ENCODE measurements around the gene WDTC1. TPM values are rescaled to one million over a fixed set of nuclear protein-coding genes. Genes with fewer than 3 reads are reported as not detected.

Gene WDTC1
- total RNA-seq, 1 experiment from 2014 or later = 20.9 TPM

DNA sequence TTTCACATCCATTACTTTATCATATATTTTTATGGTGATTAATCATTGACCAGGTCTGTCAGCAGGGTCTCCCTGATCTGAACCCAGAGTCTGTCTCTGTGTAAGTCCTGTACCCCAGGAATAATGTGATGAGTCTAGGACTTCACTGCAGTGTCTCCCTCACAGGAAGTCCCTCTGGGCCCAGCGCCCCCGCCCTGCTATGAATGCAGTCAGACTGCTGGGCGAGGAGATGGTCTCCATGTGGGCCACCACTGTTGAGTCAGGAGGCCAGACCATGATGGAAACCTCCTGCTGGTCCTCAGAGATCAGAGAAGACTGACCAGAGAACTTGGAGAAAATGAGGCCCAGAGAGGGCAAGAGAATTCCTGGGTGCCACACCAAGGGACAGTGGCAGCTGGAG, 97.0 kb downstream of the WDTC1 start:
- BruUV-seq (replicated peaks) = no TSS peak
- ChIA-PET CTCF (no interaction called here), POLR2A (ENCODE audit: low non-redundant PET) (no interaction called here)
- Histone ChIP-seq H3K27me3 (replicated peaks; ENCODE audit: insufficient read depth, low read depth, low read length, poor library complexity) (no peaks in the 10 kb centered on the region), H3K36me3 (ENCODE audit: insufficient read depth, low read length, poor library complexity, severe bottlenecking) (peaks cover 37% of the 10 kb centered on the region), H3K4me3 (ENCODE audit: low read depth, low read length, poor library complexity, severe bottlenecking) (no peak overlapping the region), H3K4me1 (ENCODE audit: insufficient read depth, low read length, poor library complexity, severe bottlenecking) (no peaks in the 10 kb centered on the region), H3K27ac (ENCODE audit: low read depth, low read length, poor library complexity, severe bottlenecking) (no peak overlapping the region), H3K9me3 (ENCODE audit: low read depth, low read length, poor library complexity, severe bottlenecking) (no peaks in the 10 kb centered on the region)
- no peak for DNase-seq (ENCODE audit: low spot score)
- intact Hi-C loops (cut with micrococcal nuclease; ENCODE audit: unreplicated experiment) = no loop called here
- TF ChIP-seq EZH2 (IDR thresholded peaks at IDR 0.05; ENCODE audit: borderline replicate concordance, low read depth, low read length, poor library complexity, severe bottlenecking) = no peak
- TF ChIP-seq, protein P1, sequence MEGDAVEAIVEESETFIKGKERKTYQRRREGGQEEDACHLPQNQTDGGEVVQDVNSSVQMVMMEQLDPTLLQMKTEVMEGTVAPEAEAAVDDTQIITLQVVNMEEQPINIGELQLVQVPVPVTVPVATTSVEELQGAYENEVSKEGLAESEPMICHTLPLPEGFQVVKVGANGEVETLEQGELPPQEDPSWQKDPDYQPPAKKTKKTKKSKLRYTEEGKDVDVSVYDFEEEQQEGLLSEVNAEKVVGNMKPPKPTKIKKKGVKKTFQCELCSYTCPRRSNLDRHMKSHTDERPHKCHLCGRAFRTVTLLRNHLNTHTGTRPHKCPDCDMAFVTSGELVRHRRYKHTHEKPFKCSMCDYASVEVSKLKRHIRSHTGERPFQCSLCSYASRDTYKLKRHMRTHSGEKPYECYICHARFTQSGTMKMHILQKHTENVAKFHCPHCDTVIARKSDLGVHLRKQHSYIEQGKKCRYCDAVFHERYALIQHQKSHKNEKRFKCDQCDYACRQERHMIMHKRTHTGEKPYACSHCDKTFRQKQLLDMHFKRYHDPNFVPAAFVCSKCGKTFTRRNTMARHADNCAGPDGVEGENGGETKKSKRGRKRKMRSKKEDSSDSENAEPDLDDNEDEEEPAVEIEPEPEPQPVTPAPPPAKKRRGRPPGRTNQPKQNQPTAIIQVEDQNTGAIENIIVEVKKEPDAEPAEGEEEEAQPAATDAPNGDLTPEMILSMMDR (conservative IDR thresholded peaks at IDR 0.05; ENCODE audit: low read depth, low read length) = no peak

- POLR2A ChIA-PET (ENCODE audit: low non-redundant PET) = no interaction called here
- peaks cover 40% of the 10 kb centered on the region for H3K36me3 ChIP-seq (ENCODE audit: insufficient read depth, low read length, poor library complexity, severe bottlenecking)
These were observed 97.5 kb downstream of the WDTC1 start for GRCh38 chr1:27331922-27332321.

DNA sequence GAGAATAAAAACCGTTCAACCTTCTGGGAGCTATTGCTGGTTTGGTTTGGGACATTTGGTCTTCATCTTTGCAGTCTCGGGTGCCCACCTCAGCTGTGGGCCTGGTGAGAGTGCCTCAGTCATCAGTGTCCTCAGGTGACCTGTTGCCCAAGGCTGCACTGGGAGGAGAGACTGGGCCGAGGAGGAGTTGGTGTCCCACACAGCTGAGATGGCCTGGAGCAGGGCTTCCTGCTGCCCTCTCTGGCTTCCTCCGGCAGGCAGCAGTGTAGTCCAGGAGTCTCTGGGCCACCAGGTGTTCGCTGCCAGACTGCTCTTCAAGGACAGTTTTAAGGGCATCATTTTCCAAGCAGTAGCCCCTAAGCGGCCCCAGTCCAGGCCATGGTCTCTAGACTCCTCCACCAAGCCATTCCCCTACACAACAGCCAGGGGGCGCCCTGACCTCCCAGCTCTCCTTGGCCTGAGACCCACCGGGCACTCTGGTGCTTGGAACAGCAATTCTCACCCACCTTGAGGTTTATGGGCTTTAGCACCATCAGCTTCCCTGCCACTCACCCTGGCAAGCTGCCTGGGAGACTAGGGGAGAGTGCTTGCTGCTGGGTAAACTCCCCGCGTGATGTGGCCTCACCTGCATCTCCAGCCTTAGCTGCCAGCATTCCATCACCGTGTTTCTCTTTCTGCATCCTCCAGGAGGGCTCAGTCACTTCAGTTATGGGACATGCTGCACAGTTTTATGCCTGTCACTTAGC, 98.3 kb downstream of the WDTC1 start:
- Histone ChIP-seq H3K36me3 (ENCODE audit: insufficient read depth, low read length, poor library complexity, severe bottlenecking) (peaks cover 41% of the 10 kb centered on the region), H3K4me1 (ENCODE audit: insufficient read depth, low read length, poor library complexity, severe bottlenecking) (no peaks in the 10 kb centered on the region), H3K27ac (ENCODE audit: low read depth, low read length, poor library complexity, severe bottlenecking) (no peak overlapping the region), H3K4me3 (ENCODE audit: low read depth, low read length, poor library complexity, severe bottlenecking) (no peak overlapping the region), H3K27me3 (replicated peaks; ENCODE audit: insufficient read depth, low read depth, low read length, poor library complexity) (no peaks in the 10 kb centered on the region), H3K9me3 (ENCODE audit: low read depth, low read length, poor library complexity, severe bottlenecking) (no peaks in the 10 kb centered on the region)
- peak; percentile 45 for DNase-seq (ENCODE audit: low spot score)
- TF ChIP-seq, protein P1 (conservative IDR thresholded peaks at IDR 0.05; ENCODE audit: low read depth, low read length) = peak; percentile 90
- TF ChIP-seq EZH2 (IDR thresholded peaks at IDR 0.05; ENCODE audit: borderline replicate concordance, low read depth, low read length, poor library complexity, severe bottlenecking) = no peak
- CTCF ChIA-PET = interaction anchor here (0.5 to 1.2 kb wide), 5 partner anchors 12 to 274 kb away, joined by 3 to 8 read pairs (median 3); no protein-coding TSS in a partner anchor
- POLR2A ChIA-PET (ENCODE audit: low non-redundant PET) = no interaction called here
- no TSS peak for BruUV-seq (replicated peaks)
- intact Hi-C loops (cut with micrococcal nuclease; ENCODE audit: unreplicated experiment) = no loop called here

More at GRCh38 chr1:27331922-27332321, 97.5 kb downstream of the WDTC1 start:
- no peak for DNase-seq (ENCODE audit: low spot score)
- no TSS peak for BruUV-seq (replicated peaks)
- Histone ChIP-seq H3K4me1 (ENCODE audit: insufficient read depth, low read length, poor library complexity, severe bottlenecking) (no peaks in the 10 kb centered on the region), H3K27me3 (replicated peaks; ENCODE audit: insufficient read depth, low read depth, low read length, poor library complexity) (no peaks in the 10 kb centered on the region), H3K9me3 (ENCODE audit: low read depth, low read length, poor library complexity, severe bottlenecking) (no peaks in the 10 kb centered on the region), H3K27ac (ENCODE audit: low read depth, low read length, poor library complexity, severe bottlenecking) (peak overlapping the region; percentile 10), H3K4me3 (ENCODE audit: low read depth, low read length, poor library complexity, severe bottlenecking) (no peak overlapping the region)
- intact Hi-C loops (cut with micrococcal nuclease; ENCODE audit: unreplicated experiment) = no loop called here
- CTCF ChIA-PET = interaction anchor here (0.5 to 1.2 kb wide), 2 partner anchors 166 to 275 kb away, joined by 3 to 8 read pairs; no protein-coding TSS in a partner anchor
- TF ChIP-seq, protein P1 (conservative IDR thresholded peaks at IDR 0.05; ENCODE audit: low read depth, low read length) = no peak
- TF ChIP-seq EZH2 (IDR thresholded peaks at IDR 0.05; ENCODE audit: borderline replicate concordance, low read depth, low read length, poor library complexity, severe bottlenecking) = no peak

Data from A673 (cell line).